Erythroblast (primary cell): ENCODE data around the gene SPACA6.

Experiments
- GATA1 ChIP-seq: IDR thresholded peaks from 2 replicates; pipeline ENCODE4 v1.6.1; 2011; ENCODE audit warnings: low read depth, mild to moderate bottlenecking, control low read depth, low read length, moderate library complexity
- POLR2A ChIP-seq: IDR thresholded peaks from 2 replicates; pipeline ENCODE4 v1.6.1; 2011; ENCODE audit warnings: mild to moderate bottlenecking, low read length

DNA sequence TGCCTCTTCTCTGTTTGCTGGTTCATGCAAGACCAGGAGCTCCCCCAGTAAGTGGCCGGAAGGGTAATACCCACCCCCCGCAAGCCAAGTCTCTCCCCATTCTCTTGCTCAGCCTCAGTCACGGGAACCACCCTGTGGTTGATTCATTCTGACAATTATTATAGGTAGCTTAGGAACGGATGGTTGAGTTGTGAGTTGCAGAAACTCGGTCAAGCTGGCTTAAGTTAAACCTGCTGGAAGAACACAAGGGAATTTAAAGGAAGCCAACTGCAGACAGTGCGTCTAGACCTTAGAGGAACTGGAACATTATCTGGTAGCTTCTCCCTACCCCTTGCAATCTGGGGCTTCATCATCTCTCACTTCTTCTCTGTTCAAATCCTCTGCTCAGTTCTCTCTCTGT lies 49.7 kb downstream of the SPACA6 start:
- no peak for TF ChIP-seq POLR2A
- TF ChIP-seq GATA1: no peak
